Peyer's patch (tissue), 4 donors: ENCODE measurements around the gene TTYH3. TPM values are rescaled to one million over a fixed set of nuclear protein-coding genes. Genes with fewer than 3 reads are reported as not detected.

Source experiments
- DNase-seq, 3 donors: peaks; one replicate each; pipeline ENCODE4 v3.0.0-alpha.2; 2017 to 2019
- H3K27ac ChIP-seq, 4 donors: fragments of 200-600 bp; sonication (generic); one replicate each; pipeline ENCODE4 v1.5.1; 2016 to 2019
- H3K27me3 ChIP-seq, 2 donors: fragments of 200-600 bp; sonication (generic); one replicate each; pipeline ENCODE4 v1.5.1; 2019
- H3K36me3 ChIP-seq, 3 donors: fragments of 200-600 bp; sonication (generic); one replicate each; pipeline ENCODE4 v1.5.1; 2016 to 2019
- H3K4me1 ChIP-seq, 4 donors: fragments of 200-600 bp; sonication (generic); one replicate each; pipeline ENCODE4 v1.5.1; 2016 to 2019
- H3K4me3 ChIP-seq, 4 donors: fragments of 200-600 bp; sonication (generic); 1 replicate in 3 of 4; 2 replicates in 1 of 4; pipeline ENCODE4 v1.5.1; 2016 to 2019; ENCODE audit warnings: mild to moderate bottlenecking in 1 of 4
- H3K9me3 ChIP-seq, 4 donors: fragments of 200-600 bp; sonication (generic); one replicate each; pipeline ENCODE4 v1.5.1; 2016 to 2019; ENCODE audit warnings: mild to moderate bottlenecking in 1 of 4
- CTCF ChIP-seq, 6 experiments: fragments of 450-650 bp in 4 of 6; fragments of 200-600 bp in 2 of 6; sonication (generic) in 1 of 6; IDR thresholded peaks; one replicate each; pipeline ENCODE4 v1.5.1; 2017 to 2019; ENCODE audit warnings: antibody characterized with exemption in 6 of 6, mild to moderate bottlenecking in 3 of 6, moderate library complexity in 1 of 6
- POLR2A ChIP-seq, 2 donors: fragments of 450-650 bp; IDR thresholded peaks; one replicate each; pipeline ENCODE4 v1.5.1; 2017; ENCODE audit warnings: antibody characterized with exemption in 2 of 2, mild to moderate bottlenecking in 2 of 2, moderate library complexity in 2 of 2
- total RNA-seq, 4 donors: library from RNA; depleted of rRNA; stranded (reverse); fragments of >200 nt; gene quantifications; one replicate each; pipeline ENCODE4 v1.1.0, GENCODE V29; 2016

Gene TTYH3
- total RNA-seq, 4 donors from 2014 or later, result 61.8 to 99.9 (median 83.4) TPM

- H3K27me3 ChIP-seq, result no peaks in the 10 kb centered on the region
- H3K4me1 ChIP-seq, result no peaks in the 10 kb centered on the region
- no peak for TF ChIP-seq CTCF (IDR thresholded peaks at IDR 0.05)
- TF ChIP-seq POLR2A (IDR thresholded peaks at IDR 0.05), result no peak
Measured at GRCh38 chr7:2681929-2682799, 50.4 kb downstream of the TTYH3 start.

GRCh38 chr7:2684501-2684900, 52.7 kb downstream of the TTYH3 start:
- Histone ChIP-seq H3K27me3 (peaks cover 0 to 21% of the 10 kb centered on the region in 2 donors), H3K4me3 (no peak overlapping the region), H3K27ac (no peak overlapping the region), H3K4me1 (peaks cover 0 to 18% (median 16%) of the 10 kb centered on the region in 4 donors), H3K9me3 (no peaks in the 10 kb centered on the region), H3K36me3 (no peaks in the 10 kb centered on the region)
- no peak for TF ChIP-seq CTCF (IDR thresholded peaks at IDR 0.05)
- TF ChIP-seq POLR2A (IDR thresholded peaks at IDR 0.05), result no peak
- DNase-seq, result no peak

More at GRCh38 chr7:2681929-2682799, 50.4 kb downstream of the TTYH3 start:
- DNase-seq, result no peak
- Histone ChIP-seq H3K9me3 (no peaks in the 10 kb centered on the region), H3K36me3 (no peaks in the 10 kb centered on the region), H3K27ac (no peak overlapping the region), H3K4me3 (no peak overlapping the region)

- Histone ChIP-seq H3K36me3 (no peaks in the 10 kb centered on the region), H3K4me3 (no peak overlapping the region), H3K27ac (no peak overlapping the region), H3K4me1 (peaks cover 0 to 18% (median 16%) of the 10 kb centered on the region in 4 donors), H3K9me3 (no peaks in the 10 kb centered on the region), H3K27me3 (peaks cover 0 to 22% of the 10 kb centered on the region in 2 donors)
- no peak for DNase-seq
- TF ChIP-seq CTCF (IDR thresholded peaks at IDR 0.05), result no peak
- TF ChIP-seq POLR2A (IDR thresholded peaks at IDR 0.05), result no peak
Measured at GRCh38 chr7:2686101-2686500, 54.3 kb downstream of the TTYH3 start.

GRCh38 chr7:2687338-2687869, 55.6 kb downstream of the TTYH3 start:
- Histone ChIP-seq H3K36me3 (no peaks in the 10 kb centered on the region), H3K27me3 (peaks cover 0 to 22% of the 10 kb centered on the region in 2 donors), H3K4me1 (peaks cover 0 to 18% (median 16%) of the 10 kb centered on the region in 4 donors), H3K9me3 (no peaks in the 10 kb centered on the region), H3K4me3 (no peak overlapping the region), H3K27ac (no peak overlapping the region)
- TF ChIP-seq CTCF (IDR thresholded peaks at IDR 0.05), result no peak
- TF ChIP-seq POLR2A (IDR thresholded peaks at IDR 0.05), result no peak
- no peak for DNase-seq

GRCh38 chr7:2687881-2688318, 56.1 kb downstream of the TTYH3 start, which contains the start of gene AMZ1:
TSS of gene AMZ1 (plus strand) at chr7:2688202. CDS start at chr7:2700452, 12,250 bp downstream.
- H3K9me3 ChIP-seq, result no peaks in the 10 kb centered on the region
- H3K4me3 ChIP-seq, result peak within 1 kb of the TSS in 3 of 4 donors; percentile 5 to 31 (median 22)
- peaks cover 0 to 18% (median 16%) of the 10 kb centered on the region in 4 donors for H3K4me1 ChIP-seq
- H3K27me3 ChIP-seq, result peaks cover 0 to 22% of the 10 kb centered on the region in 2 donors
- DNase-seq, result no peak
- TF ChIP-seq CTCF (IDR thresholded peaks at IDR 0.05), result no peak
- no peak for TF ChIP-seq POLR2A (IDR thresholded peaks at IDR 0.05)
- H3K36me3 ChIP-seq, result no peaks in the 10 kb centered on the region
- no peak within 1 kb of the TSS for H3K27ac ChIP-seq
